Astrocyte of the spinal cord (primary cell): ENCODE results near the gene CUL3.
"Not testable (repeated sequence)": the region's sequence is repeated elsewhere in the genome, so short reads cannot be mapped to it uniquely, and the experiment has no call there.

ENCODE experiments used
- DNase-seq: peaks from one replicate; pipeline ENCODE4 v3.0.0; 2011; ENCODE audit warnings: low read depth, low spot score
- H3K4me3 ChIP-seq: 2 replicates; pipeline ENCODE4 v1.5.1; 2011; ENCODE audit warnings: low read depth, mild to moderate bottlenecking, low read length, moderate library complexity
- in situ Hi-C: cut with HindIII; loops from 2 replicates; pipeline ENCODE4 v1.10.0; 2017; ENCODE audit warnings: low sequenced_read_pairs
- TF ChIP-seq, protein P1 (sequence below): IDR thresholded peaks from 2 replicates; pipeline ENCODE4 v1.5.1; 2012; ENCODE audit warnings: low read depth, mild to moderate bottlenecking, low read length, inconsistent platforms

Gene CUL3

DNA sequence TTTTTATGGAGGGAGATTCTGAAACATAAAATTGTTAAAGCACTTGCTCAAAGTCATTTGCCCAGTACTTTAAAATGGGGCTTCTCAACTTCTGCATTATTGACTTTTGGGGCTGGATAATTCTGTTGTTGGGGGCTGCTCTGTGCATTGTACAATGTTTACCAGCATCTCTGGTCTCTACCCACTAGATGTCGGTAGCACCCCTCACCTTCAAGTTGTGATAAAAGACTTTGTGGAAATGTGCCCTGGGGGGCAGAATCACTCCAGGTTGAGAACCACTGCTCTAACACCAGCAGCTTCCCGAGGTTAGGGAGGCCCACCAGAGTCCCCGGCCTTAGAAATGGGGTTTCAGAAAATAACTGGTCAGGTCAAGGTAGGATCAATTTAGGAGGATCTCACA lies 26.8 kb upstream of the CUL3 start:
- TF ChIP-seq, protein P1, sequence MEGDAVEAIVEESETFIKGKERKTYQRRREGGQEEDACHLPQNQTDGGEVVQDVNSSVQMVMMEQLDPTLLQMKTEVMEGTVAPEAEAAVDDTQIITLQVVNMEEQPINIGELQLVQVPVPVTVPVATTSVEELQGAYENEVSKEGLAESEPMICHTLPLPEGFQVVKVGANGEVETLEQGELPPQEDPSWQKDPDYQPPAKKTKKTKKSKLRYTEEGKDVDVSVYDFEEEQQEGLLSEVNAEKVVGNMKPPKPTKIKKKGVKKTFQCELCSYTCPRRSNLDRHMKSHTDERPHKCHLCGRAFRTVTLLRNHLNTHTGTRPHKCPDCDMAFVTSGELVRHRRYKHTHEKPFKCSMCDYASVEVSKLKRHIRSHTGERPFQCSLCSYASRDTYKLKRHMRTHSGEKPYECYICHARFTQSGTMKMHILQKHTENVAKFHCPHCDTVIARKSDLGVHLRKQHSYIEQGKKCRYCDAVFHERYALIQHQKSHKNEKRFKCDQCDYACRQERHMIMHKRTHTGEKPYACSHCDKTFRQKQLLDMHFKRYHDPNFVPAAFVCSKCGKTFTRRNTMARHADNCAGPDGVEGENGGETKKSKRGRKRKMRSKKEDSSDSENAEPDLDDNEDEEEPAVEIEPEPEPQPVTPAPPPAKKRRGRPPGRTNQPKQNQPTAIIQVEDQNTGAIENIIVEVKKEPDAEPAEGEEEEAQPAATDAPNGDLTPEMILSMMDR = peak; percentile 3
- in situ Hi-C loops = no loop called here
- no peak for DNase-seq

DNA sequence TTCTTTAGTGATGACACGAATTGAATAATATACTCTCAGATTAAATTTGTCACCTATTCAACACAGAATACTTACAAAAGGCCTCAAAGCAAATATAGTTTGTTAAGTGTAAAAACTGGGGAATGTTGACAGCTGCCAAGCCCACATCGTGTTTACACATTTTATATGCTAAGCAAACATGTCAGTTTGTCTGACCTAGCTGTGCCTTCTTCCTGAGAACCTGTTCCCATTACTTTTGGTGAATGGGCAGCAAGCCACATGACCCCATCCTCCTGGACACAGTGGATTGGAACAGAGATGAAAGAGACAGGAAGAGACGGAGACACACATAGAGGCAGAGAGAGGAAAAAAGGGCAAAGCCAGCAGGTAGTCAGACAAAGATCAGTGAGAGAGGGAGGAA lies 22.9 kb upstream of the CUL3 start:
- no peak for DNase-seq
- no peak overlapping the region for H3K4me3 ChIP-seq
- TF ChIP-seq, protein P1 = no peak
- in situ Hi-C loops = no loop called here

More for the DNA sequence above, 26.8 kb upstream of the CUL3 start:
- no peak overlapping the region for H3K4me3 ChIP-seq

DNA sequence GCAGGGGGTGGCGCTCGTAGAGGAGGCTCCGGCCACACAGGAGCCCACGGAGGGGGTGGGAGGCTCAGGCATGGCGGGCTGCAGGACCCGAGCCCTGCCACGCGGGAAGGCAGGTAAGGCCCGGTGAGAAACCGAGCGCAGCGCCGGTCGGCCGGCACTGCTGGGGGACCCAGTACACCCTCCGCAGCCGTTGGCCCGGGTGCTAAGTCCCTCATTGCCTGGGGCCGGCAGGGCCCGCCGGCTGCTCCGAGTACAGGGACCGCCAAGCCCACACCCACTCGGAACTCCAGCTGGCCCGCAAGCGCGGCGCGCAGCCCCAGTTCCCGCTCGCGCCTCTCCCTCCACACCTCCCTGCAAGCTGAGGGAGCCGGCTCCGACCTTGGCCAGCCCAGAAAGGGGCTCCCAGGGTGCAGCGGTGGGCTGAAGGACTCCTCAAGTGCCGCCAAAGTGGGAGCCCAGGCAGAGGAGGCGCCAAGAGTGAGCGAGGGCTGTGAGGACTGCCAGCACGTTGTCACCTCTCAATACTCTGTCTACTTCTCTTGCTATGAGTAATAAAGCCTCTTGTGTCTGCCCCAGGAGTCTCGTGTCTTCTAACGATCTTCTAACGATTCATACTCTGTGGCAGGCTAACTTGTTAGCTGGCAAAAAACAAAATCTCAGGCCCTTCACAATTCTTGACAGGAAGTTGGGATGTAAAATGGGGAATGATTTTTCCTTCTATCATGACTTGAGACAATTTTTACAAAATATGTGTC lies 18.8 kb upstream of the CUL3 start:
- in situ Hi-C loops, H3K4me3 ChIP-seq, DNase-seq: not testable (repeated sequence)

DNA sequence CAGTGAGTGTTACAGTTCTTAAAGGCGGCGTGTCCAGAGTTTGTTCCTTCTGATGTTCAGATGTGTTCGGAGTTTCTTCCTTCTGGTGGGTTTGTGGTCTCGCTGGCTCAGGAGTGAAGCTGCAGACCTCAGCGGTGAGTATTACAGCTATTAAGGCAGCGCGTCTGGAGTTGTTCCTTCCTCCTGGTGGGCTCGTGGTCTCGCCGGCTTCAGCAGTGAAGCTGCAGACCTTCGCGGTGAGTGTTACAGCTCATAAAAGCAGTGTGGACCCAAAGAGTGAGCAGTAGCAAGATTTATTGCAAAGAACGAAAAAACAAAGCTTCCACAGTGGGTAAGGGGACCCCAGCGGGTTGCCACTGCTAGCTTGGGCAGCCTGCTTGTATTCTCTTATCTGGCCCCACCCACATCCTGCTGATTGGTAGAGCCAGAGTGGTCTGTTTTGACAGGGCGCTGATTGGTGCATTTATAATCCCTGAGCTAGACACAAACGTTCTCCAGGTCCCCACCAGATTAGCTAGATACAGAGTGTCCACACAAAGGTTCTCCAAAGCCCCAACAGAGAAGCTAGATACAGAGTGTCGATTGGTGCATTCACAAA lies 17.7 kb upstream of the CUL3 start:
- DNase-seq, H3K4me3 ChIP-seq, in situ Hi-C loops: not testable (repeated sequence)

DNA sequence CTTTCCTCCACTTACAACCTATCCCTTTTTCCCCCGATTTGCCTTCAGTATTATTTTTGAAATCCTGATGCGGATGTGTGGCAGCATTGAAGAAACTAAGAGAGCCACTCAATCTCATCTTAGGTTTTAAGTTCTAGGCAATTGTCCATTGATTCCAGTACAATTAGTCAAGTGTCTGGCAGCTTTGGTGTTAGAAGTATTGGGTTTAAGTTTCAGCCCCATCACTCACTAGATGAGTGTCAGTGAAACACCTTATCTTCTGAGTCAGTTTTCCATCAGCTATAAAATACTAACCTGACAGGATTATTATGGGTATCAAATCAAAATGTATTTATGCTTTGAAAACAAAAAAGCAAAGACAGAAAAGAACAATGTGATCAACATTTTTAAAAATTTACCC lies 16.8 kb upstream of the CUL3 start:
- no peak for DNase-seq
- TF ChIP-seq, protein P1 = no peak
- H3K4me3 ChIP-seq = no peak overlapping the region
- in situ Hi-C loops = no loop called here

DNA sequence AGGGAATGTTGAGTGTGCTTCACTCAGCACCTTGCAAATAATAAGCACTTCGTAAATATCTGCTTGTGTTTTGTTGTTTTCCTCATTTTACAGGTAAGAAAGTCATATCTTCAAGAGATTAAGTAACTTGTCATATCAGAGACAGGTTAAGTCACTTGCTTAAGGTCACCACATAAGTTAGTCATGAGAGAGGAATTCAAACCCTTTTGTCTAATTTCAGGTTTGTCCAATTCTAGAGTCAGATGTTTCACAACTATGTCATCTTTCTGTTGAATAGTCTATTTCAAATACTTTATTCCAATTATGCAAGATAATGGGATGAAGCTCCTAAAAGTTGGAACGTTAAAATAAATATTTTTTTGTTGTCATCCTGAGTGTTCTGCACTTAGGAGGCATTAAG lies 13.5 kb upstream of the CUL3 start:
- in situ Hi-C loops = no loop called here
- TF ChIP-seq, protein P1 = no peak
- no peak overlapping the region for H3K4me3 ChIP-seq
- no peak for DNase-seq

DNA sequence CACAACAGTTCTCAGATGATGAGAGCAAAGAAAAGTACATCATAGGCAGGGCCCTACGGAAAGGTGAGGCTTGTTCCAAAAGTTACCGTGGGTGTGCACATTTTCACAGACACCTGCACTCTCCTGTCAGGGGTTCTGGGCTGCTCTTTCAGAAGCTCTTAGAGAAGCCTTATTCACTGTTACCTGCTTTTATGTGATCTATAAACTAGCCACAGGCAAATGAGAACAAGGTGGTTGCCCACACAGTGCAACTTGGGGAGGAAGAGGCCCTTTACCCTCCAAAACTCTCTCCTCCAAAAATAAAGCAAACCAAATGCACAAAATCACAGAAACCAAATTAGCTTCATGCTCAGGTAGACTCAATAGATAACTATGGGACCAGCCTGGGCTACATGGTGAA lies 11.1 kb upstream of the CUL3 start:
- in situ Hi-C loops = no loop called here
- TF ChIP-seq, protein P1 = no peak
- DNase-seq = no peak
- no peak overlapping the region for H3K4me3 ChIP-seq
